ENCODE measurements around the gene ARRB2. TPM values are rescaled to one million over a fixed set of nuclear protein-coding genes. Genes with fewer than 3 reads are reported as not detected.

ARRB2 gene
- total and polyA plus RNA-seq, 2 donors (not counting 3 experiments of a cell fraction or from before 2014, with no cell fraction given): 18.6 to 21.3 TPM

DNA sequence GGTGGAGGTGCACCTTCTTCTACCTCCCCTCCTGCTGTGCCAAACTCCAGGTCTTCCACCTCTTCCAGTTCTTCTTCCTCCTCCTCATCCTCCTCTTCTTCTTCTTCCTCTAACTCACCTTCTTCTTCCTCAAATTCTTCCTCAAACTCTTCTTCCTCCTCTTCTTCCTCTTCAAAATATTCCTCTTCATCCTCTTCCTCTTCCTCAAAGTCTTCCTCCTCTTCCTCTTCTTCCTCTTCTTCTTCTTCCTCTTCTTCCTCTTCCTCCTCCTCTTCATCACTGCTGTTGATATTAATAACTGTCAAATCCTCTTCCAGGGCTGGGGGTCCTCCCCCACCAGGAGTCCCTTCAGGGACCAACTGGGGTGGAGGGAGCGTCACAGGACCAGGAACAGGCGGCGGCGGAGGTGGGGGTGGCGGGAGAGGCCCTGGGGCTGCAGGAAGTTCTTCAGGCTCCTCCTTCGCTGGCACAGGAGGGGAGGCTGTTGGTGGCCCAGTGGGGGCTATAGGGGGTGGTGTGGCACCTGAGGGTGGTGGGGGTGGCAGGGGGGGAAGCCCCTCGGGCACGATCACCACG is 38.3 kb upstream of the ARRB2 start:
- Histone ChIP-seq H3K4me1 (ENCODE audit: control insufficient read depth, extremely low read depth, insufficient read depth, low read length) (peaks cover 3% of the 10 kb centered on the region), H3K27ac (ENCODE audit: insufficient read depth, low read depth, low read length) (no peak overlapping the region), H3K9me1 (replicated peaks; ENCODE audit: control insufficient read depth, extremely low read depth, insufficient read depth, low read length) (no peaks in the 10 kb centered on the region), H3K36me3 (ENCODE audit: control insufficient read depth in 2 of 2, extremely low read depth in 1 of 2, insufficient read depth in 2 of 2, low read length in 2 of 2) (peaks cover 13 to 39% of the 10 kb centered on the region in 2 experiments), H3K9ac (replicated peaks; ENCODE audit: extremely low read depth, insufficient read depth, low read length) (no peak overlapping the region), H3K79me2 (ENCODE audit: control insufficient read depth, insufficient read depth, low read length) (no peaks in the 10 kb centered on the region), H3K4me2 (ENCODE audit: insufficient read depth, low read length) (no peak overlapping the region), H2AFZ (ENCODE audit: low read depth, low read length) (no peak overlapping the region), H3K4me3 (replicated peaks in 1 of 3; ENCODE audit: insufficient read depth in 1 of 3, low read depth in 1 of 3, low read length in 3 of 3) (no peak overlapping the region), H4K20me1 (replicated peaks; ENCODE audit: control insufficient read depth, extremely low read depth, insufficient read depth, low read length) (no peaks in the 10 kb centered on the region), H3K27me3 (ENCODE audit: control insufficient read depth in 2 of 2, insufficient read depth in 2 of 2, low read length in 2 of 2) (peaks cover 0 to 3% of the 10 kb centered on the region in 2 experiments), H3K9me3 (replicated peaks; ENCODE audit: control insufficient read depth, insufficient read depth, low read length) (no peaks in the 10 kb centered on the region)
- BruUV-seq (replicated peaks): no TSS peak
- ChIA-PET POLR2A (no interaction called here), CTCF (no interaction called here)
- TF ChIP-seq FOS (IDR thresholded peaks at IDR 0.05; ENCODE audit: borderline replicate concordance, insufficient read depth, low read length) (no peak), MYC (IDR thresholded peaks at IDR 0.05; ENCODE audit: low read depth, low read length) (no peak), POLR2A (IDR thresholded peaks at IDR 0.05; ENCODE audit: low read depth, low read length) (no peak), GATA2 (IDR thresholded peaks at IDR 0.05; ENCODE audit: insufficient read depth, insufficient read length, low read depth, low read length) (no peak)
- FAIRE-seq (no peak), DNase-seq (ENCODE audit: low read depth, low spot score) (no peak)
- dilution Hi-C loops (cut with MboI; ENCODE audit: extremely low pct_ligation_motif_present, low sequenced_read_pairs) (no loop called here), intact Hi-C loops (cut with micrococcal nuclease) (no loop called here)

DNA sequence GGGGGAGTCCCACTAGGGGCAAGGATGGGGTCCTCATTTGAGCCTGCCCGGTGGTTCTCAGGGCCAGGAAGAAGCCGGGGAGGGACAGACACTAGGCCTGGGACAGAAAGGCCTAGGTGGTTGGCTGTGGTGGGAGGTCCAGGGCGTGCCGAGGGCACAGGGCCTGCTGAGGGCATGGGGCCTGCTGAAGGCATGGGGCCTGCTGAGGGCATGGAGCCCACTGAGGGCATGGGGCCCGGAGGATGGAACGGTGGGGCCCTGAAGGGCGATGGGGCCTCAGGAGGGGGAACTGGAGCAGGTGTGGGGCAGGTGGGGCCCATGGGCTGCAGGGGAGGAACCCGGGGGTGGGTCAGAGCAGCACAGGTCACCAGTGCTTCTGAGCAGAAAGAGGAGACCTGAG is 37.7 kb upstream of the ARRB2 start:
- Histone ChIP-seq H3K79me2 (ENCODE audit: control insufficient read depth, insufficient read depth, low read length) (no peaks in the 10 kb centered on the region), H3K27me3 (ENCODE audit: control insufficient read depth in 2 of 2, insufficient read depth in 2 of 2, low read length in 2 of 2) (no peaks in the 10 kb centered on the region), H3K4me3 (replicated peaks in 1 of 3; ENCODE audit: insufficient read depth in 1 of 3, low read depth in 1 of 3, low read length in 3 of 3) (no peak overlapping the region), H3K9me1 (replicated peaks; ENCODE audit: control insufficient read depth, extremely low read depth, insufficient read depth, low read length) (no peaks in the 10 kb centered on the region), H3K9me3 (replicated peaks; ENCODE audit: control insufficient read depth, insufficient read depth, low read length) (no peaks in the 10 kb centered on the region), H3K4me2 (ENCODE audit: insufficient read depth, low read length) (no peak overlapping the region), H3K27ac (ENCODE audit: insufficient read depth, low read depth, low read length) (no peak overlapping the region), H3K36me3 (ENCODE audit: control insufficient read depth in 2 of 2, extremely low read depth in 1 of 2, insufficient read depth in 2 of 2, low read length in 2 of 2) (peaks cover 13 to 39% of the 10 kb centered on the region in 2 experiments), H4K20me1 (replicated peaks; ENCODE audit: control insufficient read depth, extremely low read depth, insufficient read depth, low read length) (no peaks in the 10 kb centered on the region), H2AFZ (ENCODE audit: low read depth, low read length) (no peak overlapping the region), H3K9ac (replicated peaks; ENCODE audit: extremely low read depth, insufficient read depth, low read length) (no peak overlapping the region), H3K4me1 (ENCODE audit: control insufficient read depth, extremely low read depth, insufficient read depth, low read length) (peaks cover 3% of the 10 kb centered on the region)
- BruUV-seq (replicated peaks): TSS peak; percentile 17
- intact Hi-C loops (cut with micrococcal nuclease) (no loop called here), dilution Hi-C loops (cut with MboI; ENCODE audit: extremely low pct_ligation_motif_present, low sequenced_read_pairs) (no loop called here)
- ChIA-PET CTCF (no interaction called here), POLR2A (no interaction called here)
- DNase-seq (ENCODE audit: low read depth, low spot score) (no peak), FAIRE-seq (no peak)
- TF ChIP-seq, protein P1, sequence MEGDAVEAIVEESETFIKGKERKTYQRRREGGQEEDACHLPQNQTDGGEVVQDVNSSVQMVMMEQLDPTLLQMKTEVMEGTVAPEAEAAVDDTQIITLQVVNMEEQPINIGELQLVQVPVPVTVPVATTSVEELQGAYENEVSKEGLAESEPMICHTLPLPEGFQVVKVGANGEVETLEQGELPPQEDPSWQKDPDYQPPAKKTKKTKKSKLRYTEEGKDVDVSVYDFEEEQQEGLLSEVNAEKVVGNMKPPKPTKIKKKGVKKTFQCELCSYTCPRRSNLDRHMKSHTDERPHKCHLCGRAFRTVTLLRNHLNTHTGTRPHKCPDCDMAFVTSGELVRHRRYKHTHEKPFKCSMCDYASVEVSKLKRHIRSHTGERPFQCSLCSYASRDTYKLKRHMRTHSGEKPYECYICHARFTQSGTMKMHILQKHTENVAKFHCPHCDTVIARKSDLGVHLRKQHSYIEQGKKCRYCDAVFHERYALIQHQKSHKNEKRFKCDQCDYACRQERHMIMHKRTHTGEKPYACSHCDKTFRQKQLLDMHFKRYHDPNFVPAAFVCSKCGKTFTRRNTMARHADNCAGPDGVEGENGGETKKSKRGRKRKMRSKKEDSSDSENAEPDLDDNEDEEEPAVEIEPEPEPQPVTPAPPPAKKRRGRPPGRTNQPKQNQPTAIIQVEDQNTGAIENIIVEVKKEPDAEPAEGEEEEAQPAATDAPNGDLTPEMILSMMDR (IDR thresholded peaks at IDR 0.05; ENCODE audit: extremely low read depth in 1 of 2, insufficient read depth in 1 of 2, low read depth in 1 of 2, low read length in 2 of 2): no peak
- TF ChIP-seq EZH2 (IDR thresholded peaks at IDR 0.05; ENCODE audit: borderline replicate concordance, low read depth, low read length, severe bottlenecking): no peak
- no peak for TF ChIP-seq POLR2A (IDR thresholded peaks at IDR 0.05; ENCODE audit: low read depth, low read length)
- no peak for TF ChIP-seq GATA2 (IDR thresholded peaks at IDR 0.05; ENCODE audit: insufficient read depth, insufficient read length, low read depth, low read length)
- TF ChIP-seq, protein P2, sequence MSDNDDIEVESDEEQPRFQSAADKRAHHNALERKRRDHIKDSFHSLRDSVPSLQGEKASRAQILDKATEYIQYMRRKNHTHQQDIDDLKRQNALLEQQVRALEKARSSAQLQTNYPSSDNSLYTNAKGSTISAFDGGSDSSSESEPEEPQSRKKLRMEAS (IDR thresholded peaks at IDR 0.05; ENCODE audit: insufficient read depth, insufficient read length): no peak
- no peak for TF ChIP-seq JUN (IDR thresholded peaks at IDR 0.05; ENCODE audit: borderline replicate concordance, insufficient read depth, insufficient read length, low read depth)
- TF ChIP-seq FOS (IDR thresholded peaks at IDR 0.05; ENCODE audit: borderline replicate concordance, insufficient read depth, low read length): no peak
- no peak for TF ChIP-seq MYC (IDR thresholded peaks at IDR 0.05; ENCODE audit: low read depth, low read length)
- no peak for TF ChIP-seq POLR2AphosphoS5 (IDR thresholded peaks at IDR 0.05; ENCODE audit: insufficient read depth, low read depth, low read length)

Measured in endothelial cell of umbilical vein (primary cell).